ENCODE measurements around the gene PDZD7. TPM values are rescaled to one million over a fixed set of nuclear protein-coding genes. Genes with fewer than 3 reads are reported as not detected.

The PDZD7 gene
- total RNA-seq, 1 experiment from 2014 or later, result 6.1 TPM

DNA sequence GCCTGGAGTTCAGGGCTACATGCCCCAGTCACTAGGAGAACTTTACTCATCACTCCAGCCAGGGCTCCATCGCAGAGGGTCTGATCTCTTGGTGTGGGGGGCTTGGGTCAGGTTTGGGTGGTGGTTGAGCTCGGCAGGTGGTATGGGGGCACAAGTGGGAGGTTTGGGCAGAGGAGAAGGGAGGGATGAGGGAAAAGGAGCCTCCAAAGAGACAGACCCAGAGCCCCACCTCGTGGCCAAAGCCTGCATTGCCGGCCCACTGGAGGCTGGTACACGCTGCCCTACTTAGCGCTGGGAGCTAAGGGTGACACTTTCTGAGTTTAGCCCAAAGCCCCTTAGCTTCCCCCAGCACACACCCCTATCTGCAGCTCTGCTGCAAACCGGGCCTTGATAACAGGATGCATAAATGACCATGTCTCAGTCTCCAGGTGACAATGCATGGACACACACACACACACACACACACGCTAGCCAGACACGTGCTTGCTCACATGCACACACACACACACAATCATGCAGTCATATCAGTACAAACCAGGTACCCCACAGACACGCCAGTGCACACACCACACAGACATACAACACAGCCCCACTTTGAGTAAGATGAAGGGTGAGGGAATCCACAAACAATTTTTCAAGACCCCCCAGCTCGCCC lies 16.6 kb downstream of the PDZD7 start:
- intact Hi-C loops (cut with micrococcal nuclease), result loop anchor here (5.0 to 10.0 kb wide), 4 partner anchors 137 to 670 kb away; partner anchors contain the start of genes PAX2 and SCD

More for the DNA sequence above, 16.6 kb downstream of the PDZD7 start:
- no peaks in the 10 kb centered on the region for H3K27me3 ChIP-seq (ENCODE audit: insufficient read depth, low read length)
- ChIA-PET CTCF (interaction anchor here (0.7 to 5.0 kb wide), 23 partner anchors 9 to 453 kb away, joined by 3 to 98 read pairs (median 7); partner anchors contain the start of genes LZTS2, PDZD7, SEMA4G and SFXN3), POLR2A (interaction anchor here (1.0 to 1.5 kb wide), 4 partner anchors 16 to 27 kb away, joined by 3 to 9 read pairs (median 5); partner anchors contain the start of genes MRPL43, PDZD7, SFXN3 and TWNK), RAD21 (ENCODE audit: low non-redundant PET in 1 of 2, low total read pairs in 2 of 2, uncharacterized antibody in 2 of 2, unreplicated experiment in 2 of 2) (interaction anchor here (0.6 to 1.5 kb wide), 11 partner anchors 15 to 136 kb away, joined by 3 to 10 read pairs (median 4); partner anchors contain the start of genes LZTS2 (in 1 of the 2), PDZD7 (in 1 of the 2) and SFXN3 (in 1 of the 2))
- no peaks in the 10 kb centered on the region for H3K79me2 ChIP-seq (ENCODE audit: insufficient read depth, low read length)
- no peaks in the 10 kb centered on the region for H3K36me3 ChIP-seq (ENCODE audit: control insufficient read depth in 1 of 2, insufficient read depth in 2 of 2, low read length in 2 of 2)
- H4K20me1 ChIP-seq (ENCODE audit: insufficient read depth), result no peaks in the 10 kb centered on the region
- TF ChIP-seq CTCF (IDR thresholded peaks at IDR 0.05 in 2 of 3, conservative IDR thresholded peaks at IDR 0.05 in 1 of 3; ENCODE audit: borderline replicate concordance in 1 of 3, insufficient read depth in 1 of 3, low read depth in 2 of 3, low read length in 2 of 3), result peak in 2 of 3 experiments; percentile 99; a peak in 4 of 6 replicates
- TF ChIP-seq ZNF274 (IDR thresholded peaks at IDR 0.05; ENCODE audit: low read depth, low read length), result no peak
- H3K9ac ChIP-seq (ENCODE audit: low read length), result no peak overlapping the region
- no peaks in the 10 kb centered on the region for H3K9me3 ChIP-seq (ENCODE audit: control insufficient read depth in 1 of 2, insufficient read depth in 1 of 2, low read depth in 1 of 2, low read length in 2 of 2)
- ATAC-seq (peak; percentile 39), DNase-seq (ENCODE audit: low read depth, low spot score) (no peak)
- H3K4me2 ChIP-seq (ENCODE audit: low read length), result peak overlapping the region; percentile 37
- H3K4me1 ChIP-seq (ENCODE audit: control insufficient read depth in 1 of 2, insufficient read depth in 2 of 2, low read length in 2 of 2), result peaks cover 25 to 66% of the 10 kb centered on the region in 2 experiments
- no TSS peak for BruUV-seq (replicated peaks)
- H2AFZ ChIP-seq (ENCODE audit: low read depth, low read length, poor library complexity, severe bottlenecking), result no peak overlapping the region
- no peaks in the 10 kb centered on the region for H3K9me2 ChIP-seq (ENCODE audit: insufficient read depth)
- H3K27ac ChIP-seq (ENCODE audit: low read depth, low read length), result no peak overlapping the region
- H3K4me3 ChIP-seq (replicated peaks in 1 of 2; ENCODE audit: low read depth in 1 of 2, low read length in 2 of 2), result no peak overlapping the region
